KBM-7 (cell line): Measurements from ENCODE around the gene ZNF76.
"Not testable (repeated sequence)": the region's sequence is repeated elsewhere in the genome, so short reads cannot be mapped to it uniquely, and the experiment has no call there.

Experiments used
- DNase-seq: peaks from one replicate; pipeline ENCODE4 v3.0.0-alpha.2; 2015
- in situ Hi-C: fragments of 300-500 bp; cut with MboI; formaldehyde crosslinking; loops from 2 replicates; pipeline ENCODE4 v1.14.3; 2020; ENCODE audit warnings: low sequenced_read_pairs, low pct_unique_long_range_greater_than_20kb, mixed read lengths

The ZNF76 gene

DNA sequence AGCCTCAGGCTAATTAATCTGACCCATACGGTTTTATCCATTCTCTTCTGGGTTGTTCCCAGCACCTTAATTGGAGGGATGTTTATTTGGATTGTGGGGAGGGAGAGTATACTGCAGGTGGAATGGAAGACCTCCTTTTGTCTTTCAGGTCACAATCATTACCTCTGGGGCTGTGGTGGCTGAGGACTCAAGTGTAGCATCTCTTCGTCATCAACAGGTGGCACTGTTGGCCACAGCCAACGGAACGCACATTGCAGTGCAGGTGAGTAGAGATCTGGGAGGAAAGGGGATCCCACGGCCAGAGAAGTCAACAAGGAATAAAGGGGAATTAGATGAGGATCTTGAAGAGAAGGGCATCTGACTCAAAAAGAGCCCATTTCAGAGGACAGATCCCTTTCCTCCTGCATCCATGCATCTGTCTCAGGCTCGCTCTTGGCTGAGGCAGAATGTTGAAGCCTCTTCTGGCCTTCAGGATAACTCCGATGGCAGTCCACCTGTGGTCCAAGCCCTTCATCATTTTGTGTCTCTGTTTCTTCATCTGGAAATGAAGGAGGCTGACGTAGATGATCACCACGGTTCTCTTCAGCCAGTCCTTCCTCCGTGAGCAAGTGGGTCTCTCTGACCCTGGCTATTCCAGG is 34.9 kb downstream of the ZNF76 start:
- peak; percentile 55 for DNase-seq
- in situ Hi-C loops, result no loop called here

- in situ Hi-C loops, result no loop called here
- no peak for DNase-seq
Measured at GRCh38 chr6:35295036-35295435, 35.5 kb downstream of the ZNF76 start.

DNA sequence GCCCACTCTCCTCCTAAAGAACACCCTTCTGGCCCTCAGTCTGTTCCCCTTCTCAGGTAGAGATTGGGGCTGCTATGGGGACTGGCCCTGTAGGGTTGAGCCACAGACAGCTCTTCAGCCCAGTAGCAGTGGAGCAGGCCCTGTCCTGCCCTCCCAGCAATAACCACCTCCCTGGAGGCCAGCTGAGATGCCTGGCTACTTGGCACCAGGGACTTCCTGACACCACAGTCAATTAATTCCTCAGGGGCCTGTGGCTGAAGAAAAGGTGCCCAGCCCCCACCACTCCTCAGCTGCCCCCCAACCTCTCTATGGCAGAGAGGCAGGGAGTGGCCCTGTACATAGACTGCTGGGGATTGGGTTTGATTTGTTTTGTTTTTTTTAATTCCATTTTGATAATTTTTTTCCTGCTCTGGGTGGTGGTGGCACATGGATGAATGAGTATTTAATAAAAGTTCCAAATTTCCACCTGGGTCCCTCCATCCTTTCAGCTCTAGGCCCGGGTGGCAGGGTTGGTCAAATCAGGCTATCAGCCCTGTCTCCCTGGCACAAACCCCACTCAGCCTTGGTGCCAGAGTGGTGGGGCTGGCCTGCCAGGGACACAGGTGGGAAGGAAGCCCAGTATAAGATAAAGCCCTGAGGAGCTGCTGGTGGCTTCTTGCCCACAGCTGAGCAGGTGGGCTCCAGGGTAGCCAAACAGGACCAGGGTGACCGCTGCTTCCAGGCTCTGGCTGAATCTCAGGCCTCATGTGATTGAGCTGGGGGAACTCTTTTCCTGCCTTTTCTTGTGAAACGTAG is 36.2 kb downstream of the ZNF76 start:
- in situ Hi-C loops, result no loop called here
- DNase-seq, result no peak

DNA sequence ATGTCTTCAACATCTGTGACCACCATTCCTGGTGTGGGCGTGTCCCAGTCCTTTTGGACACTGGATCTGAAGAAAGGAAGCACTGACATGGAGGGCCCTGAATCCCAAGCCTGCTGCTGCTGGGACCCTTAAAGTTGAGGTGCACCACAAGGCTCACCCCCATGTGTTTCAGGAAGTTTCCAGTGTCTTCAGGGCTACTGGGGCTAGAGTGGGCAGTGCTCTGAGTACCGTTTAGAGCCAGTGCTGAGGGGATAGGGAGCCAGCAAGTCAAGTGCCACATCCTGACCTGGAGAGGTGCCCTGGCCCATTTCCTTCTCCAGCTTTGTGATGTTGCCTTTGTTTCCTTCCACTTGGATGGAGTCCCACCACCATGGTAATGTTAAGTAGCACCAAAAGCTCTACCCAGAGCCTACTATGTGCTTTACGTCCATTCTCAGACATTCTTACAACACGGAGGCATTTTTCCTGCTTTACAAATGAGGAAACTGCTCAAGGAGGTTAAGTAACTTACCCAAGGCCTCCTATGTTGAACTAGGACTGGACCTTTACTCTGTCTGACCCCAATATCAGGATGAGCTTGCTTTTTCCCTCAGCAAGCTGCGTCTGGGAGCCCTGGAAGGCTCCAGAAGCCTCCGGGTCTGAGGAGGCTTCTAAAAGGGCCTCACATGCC is 37.5 kb downstream of the ZNF76 start:
- in situ Hi-C loops, result no loop called here
- DNase-seq, result no peak

DNA sequence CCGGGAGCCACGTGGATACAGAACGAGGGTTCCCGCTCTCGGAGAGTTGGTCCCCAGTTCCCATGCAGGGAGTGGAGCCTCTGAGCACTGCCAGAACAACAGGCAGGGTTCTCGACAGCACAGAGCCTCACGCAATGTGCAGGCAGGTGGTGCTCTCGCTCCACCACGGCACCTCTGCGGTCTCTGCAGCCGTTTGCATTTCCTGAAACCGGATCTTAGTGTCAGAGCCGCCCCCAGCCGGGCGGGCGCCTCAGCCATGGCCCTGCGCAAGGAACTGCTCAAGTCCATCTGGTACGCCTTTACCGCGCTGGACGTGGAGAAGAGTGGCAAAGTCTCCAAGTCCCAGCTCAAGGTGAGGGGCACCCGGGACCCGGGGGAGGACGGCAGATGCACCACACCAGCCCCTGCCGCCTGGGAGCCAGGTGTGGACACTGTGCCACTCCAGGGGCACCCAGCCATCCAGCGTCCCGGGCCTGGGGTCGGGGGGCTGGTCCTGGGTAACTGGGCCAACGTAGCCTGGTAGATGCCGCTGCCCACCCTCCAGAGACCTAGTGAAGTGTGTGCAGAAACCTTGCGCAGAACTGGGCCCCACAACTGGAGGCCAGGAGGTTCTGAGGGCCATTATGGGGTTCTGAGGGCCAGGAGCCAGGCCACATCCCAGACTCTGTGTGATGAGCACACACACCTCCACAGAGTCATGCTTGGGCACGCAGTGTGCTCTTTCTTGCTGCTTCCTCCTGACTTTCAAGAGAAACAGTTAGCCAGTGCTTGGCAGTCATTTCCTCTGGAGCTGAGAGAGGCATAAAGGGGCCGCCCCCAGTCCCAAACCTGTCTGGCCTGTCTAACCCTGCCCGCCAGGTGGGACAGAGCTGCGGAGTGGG is 38.3 kb downstream of the ZNF76 start, which contains the start of gene DEF6:
Gene DEF6 (plus strand): TSS at position 218 of the 881 bp plus-strand sequence. CDS start 39 bp downstream, at position 257.
- in situ Hi-C loops, result no loop called here
- peak; percentile 93 for DNase-seq

- in situ Hi-C loops, result no loop called here
- DNase-seq, result no peak
Measured at GRCh38 chr6:35298625-35299140, 39.1 kb downstream of the ZNF76 start.

- in situ Hi-C loops, result loop anchor here (25.0 kb wide), 1 partner anchor 438 kb away; the partner anchor contains the start of gene ARMC12
Measured at GRCh38 chr6:35299674-35300073, 40.1 kb downstream of the ZNF76 start.

DNA sequence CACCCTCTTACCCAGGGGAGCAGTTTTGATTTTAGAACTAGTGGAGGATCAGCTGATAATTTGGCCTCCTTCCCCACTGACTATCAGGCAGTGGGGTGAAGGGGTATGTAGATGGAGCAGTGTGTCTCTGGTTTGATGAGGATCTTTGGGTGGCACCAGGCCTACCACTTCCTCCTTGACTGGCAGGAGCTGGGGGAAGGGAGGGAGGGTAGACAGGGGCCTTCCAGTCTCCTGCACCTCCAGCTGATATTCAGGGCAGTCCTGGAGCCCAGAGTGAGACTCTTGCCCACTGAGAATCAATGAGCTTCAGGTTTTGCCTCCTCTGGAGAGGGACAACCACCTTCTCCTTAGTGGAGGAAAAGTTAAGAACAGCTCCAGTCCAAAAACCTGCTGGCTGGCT is 41.3 kb downstream of the ZNF76 start:
- DNase-seq, result no peak
- in situ Hi-C loops, result loop anchor here (25.0 kb wide), 1 partner anchor 436 kb away; the partner anchor contains the start of gene ARMC12

More at GRCh38 chr6:35299674-35300073, 40.1 kb downstream of the ZNF76 start:
- peak; percentile 90 for DNase-seq

DNA sequence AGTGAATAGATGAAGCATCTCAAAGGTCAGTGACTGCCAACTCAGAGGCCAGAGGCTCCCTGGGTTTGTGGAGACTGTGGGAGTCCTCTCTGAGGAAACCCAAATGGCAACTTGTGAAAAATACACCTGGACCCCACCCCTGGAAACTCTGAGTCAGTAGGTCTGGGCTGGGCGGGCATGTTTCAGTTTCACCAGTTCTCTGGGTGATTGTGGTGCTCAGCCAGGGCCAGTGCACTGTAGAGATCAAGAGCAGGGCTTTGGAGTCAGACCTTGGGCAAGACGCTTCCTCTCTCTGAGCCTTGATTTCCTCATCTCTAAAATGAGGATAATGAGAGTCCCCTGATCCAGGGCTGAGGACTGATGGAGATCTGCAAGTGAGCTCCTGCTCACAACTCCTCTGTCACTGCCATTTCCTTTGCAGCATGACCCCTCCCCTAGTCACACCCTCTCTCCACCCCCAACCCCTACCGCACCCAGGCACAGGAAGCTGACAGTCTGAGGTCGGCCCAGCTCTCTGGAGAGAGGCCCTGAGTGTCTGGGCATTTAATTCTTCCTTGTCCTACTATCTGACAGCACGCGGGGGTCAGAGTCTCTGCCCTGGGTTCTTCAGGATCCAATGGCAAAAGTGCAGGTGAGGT is 43.2 kb downstream of the ZNF76 start:
- peak; percentile 64 for DNase-seq
- in situ Hi-C loops, result loop anchor here (25.0 kb wide), 1 partner anchor 435 kb away; the partner anchor contains the start of gene ARMC12

GRCh38 chr6:35304299-35304698 is 44.8 kb downstream of the ZNF76 start:
- in situ Hi-C loops, result loop anchor here (25.0 kb wide), 1 partner anchor 433 kb away; the partner anchor contains the start of gene ARMC12
- DNase-seq, result no peak

DNA sequence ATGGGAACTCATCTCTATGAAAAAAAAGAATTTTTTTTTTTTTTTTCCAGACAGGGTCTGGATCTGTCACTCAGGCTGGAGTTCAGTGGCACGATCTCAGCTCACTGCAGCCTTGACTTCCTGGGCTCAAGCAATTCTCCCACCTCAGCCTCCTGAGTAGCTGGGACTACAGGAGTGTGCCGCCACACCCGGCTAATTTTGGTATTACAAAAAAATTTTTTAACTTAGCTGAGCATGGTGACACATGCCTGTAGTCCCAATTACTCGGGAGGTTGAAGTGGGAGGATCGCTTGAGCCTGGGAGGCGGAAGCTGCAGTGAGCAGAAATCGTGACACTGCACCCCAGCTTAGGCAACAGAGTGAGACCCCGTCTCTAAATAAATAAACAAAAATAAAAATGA is 45.6 kb downstream of the ZNF76 start:
- DNase-seq, result no peak
- in situ Hi-C loops, result loop anchor here (25.0 kb wide), 1 partner anchor 432 kb away; the partner anchor contains the start of gene ARMC12

DNA sequence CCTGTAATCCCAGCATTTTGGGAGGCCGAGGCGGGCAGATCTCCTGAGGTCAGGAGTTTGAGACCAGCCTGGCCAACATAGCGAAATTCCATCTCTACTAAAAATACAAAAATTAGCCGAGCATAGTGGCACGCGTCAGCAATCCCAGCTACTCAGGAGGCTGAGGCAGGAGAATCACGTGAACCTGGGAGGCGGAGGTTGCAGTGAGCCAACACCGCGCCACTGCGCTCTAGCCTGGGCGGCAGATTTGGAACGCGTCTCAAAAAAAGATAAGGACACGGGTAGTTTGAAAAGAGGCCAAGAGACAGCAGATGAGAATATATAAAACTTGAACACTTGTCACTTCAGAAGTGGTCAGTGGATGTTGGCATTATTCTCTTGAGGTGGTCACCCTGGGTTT is 47.6 kb downstream of the ZNF76 start:
- not testable (repeated sequence) for DNase-seq
- in situ Hi-C loops, result loop anchor here (25.0 kb wide), 1 partner anchor 430 kb away; the partner anchor contains the start of gene ARMC12

DNA sequence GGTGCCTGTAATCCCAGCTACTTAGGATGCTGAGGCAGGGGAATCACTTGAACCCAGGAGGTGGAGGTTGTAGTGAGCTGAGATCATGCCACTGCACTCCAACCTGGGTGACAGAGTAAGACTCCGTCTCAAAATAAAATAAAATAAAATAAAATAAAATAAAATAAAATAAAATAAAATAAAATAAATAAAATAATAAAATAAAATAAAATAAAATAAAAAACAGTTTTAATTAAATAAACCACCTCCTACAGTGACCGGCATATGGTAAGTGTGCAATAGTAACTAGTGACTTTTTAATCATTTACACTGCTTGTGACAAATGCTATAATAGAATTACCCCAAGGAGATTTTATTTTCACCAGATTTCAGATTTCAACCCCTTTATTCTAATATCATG is 49.0 kb downstream of the ZNF76 start:
- DNase-seq, result not testable (repeated sequence)
- in situ Hi-C loops, result loop anchor here (25.0 kb wide), 1 partner anchor 429 kb away; the partner anchor contains the start of gene ARMC12

DNA sequence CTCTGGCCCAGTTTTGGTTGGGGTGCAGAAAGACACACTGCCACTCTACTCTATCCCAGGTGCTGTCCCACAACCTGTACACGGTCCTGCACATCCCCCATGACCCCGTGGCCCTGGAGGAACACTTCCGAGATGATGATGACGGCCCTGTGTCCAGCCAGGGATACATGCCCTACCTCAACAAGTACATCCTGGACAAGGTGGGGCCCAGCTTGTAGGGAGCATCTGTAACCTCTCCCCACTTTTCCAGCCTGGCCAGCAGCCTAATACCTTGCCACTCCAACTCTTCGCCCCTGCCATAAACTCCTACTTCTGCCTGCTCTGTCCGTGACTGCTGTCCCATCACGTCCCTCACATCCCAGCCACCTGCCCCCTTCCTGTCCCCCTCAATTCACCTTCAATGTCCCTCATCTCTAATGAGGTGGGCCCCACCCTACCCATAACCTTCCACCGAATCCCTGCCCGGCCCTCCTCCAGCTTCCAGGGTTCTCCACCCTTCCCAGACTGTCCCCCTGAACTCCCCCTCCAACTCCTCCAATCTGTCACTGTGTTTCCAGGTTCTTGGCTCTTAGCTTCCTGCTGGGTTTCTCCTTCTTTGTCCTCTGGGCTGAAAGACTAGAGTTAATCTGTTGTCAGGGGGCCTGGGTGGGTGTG is 50.2 kb downstream of the ZNF76 start:
- in situ Hi-C loops, result loop anchor here (25.0 kb wide), 1 partner anchor 428 kb away; the partner anchor contains the start of gene ARMC12
- no peak for DNase-seq

DNA sequence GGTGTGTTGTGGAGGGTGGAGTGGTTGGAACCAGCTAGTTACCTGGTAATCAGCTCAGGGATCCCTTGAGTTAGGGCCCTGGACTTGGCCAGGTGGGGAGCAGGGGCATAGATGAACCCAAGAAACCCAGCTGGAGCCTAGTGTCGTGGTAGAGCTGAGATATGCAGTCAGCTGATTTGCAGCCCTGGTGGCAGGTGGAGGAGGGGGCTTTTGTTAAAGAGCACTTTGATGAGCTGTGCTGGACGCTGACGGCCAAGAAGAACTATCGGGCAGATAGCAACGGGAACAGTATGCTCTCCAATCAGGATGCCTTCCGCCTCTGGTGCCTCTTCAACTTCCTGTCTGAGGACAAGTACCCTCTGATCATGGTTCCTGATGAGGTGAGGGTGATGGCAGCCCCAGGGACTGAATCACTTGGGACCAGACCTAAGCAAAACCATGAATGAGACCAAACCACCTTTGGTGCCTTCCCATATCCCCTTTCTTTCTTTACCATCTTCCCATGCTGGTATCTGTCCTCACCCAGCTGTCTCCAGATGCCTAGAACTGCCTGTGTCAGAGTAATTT is 50.8 kb downstream of the ZNF76 start:
- in situ Hi-C loops, result loop anchor here (25.0 kb wide), 1 partner anchor 427 kb away; the partner anchor contains the start of gene ARMC12
- no peak for DNase-seq

- DNase-seq, result peak; percentile 64
- in situ Hi-C loops, result loop anchor here (25.0 kb wide), 1 partner anchor 426 kb away; the partner anchor contains the start of gene ARMC12
Measured at GRCh38 chr6:35311390-35312075, 52.0 kb downstream of the ZNF76 start.
